GM20000 (cell line): ENCODE measurements around the gene GADD45GIP1.

Experiments used
- DNase-seq: peaks from one replicate; pipeline ENCODE4 v3.0.0; 2012; ENCODE audit warnings: low spot score
- TF ChIP-seq, protein P1 (sequence below): IDR thresholded peaks from 2 replicates; pipeline ENCODE4 v1.5.1; 2012; ENCODE audit warnings: mild to moderate bottlenecking, control low read depth; ENCODE audit errors: extremely low read depth, missing control alignments

The GADD45GIP1 gene

DNA sequence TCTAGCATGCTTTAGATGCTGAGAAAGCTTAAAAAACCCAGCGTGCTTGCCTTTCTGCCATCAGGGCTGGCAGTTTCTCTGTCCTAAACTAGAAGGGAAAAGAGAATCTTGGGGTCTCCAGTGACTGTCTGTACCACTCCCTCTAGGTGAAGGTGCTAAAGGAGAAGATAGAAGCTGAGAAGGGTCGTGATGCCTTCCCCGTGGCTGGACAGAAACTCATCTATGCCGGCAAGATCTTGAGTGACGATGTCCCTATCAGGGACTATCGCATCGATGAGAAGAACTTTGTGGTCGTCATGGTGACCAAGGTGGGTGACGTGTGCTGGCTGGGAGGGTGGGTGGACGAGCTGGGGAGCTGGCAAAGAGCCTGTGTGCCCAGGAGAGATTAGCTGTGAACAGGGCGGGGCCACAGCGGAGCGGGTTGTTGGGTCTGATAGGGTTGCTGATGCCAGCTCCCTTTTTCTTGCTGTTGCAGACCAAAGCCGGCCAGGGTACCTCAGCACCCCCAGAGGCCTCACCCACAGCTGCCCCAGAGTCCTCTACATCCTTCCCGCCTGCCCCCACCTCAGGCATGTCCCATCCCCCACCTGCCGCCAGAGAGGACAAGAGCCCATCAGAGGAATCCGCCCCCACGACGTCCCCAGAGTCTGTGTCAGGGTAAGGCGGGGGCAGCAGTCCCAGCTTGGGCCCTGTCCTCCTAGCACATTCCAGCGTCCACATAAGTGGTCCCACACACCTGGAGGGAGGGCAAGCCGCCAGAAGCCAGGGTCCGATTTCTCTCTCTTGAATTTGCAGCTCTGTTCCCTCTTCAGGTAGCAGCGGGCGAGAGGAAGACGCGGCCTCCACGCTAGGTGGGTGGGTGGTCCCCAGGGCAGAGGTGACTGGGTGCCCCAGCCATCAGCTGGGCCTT, 9.1 kb downstream of the GADD45GIP1 start:
- no peak for DNase-seq
- TF ChIP-seq, protein P1, sequence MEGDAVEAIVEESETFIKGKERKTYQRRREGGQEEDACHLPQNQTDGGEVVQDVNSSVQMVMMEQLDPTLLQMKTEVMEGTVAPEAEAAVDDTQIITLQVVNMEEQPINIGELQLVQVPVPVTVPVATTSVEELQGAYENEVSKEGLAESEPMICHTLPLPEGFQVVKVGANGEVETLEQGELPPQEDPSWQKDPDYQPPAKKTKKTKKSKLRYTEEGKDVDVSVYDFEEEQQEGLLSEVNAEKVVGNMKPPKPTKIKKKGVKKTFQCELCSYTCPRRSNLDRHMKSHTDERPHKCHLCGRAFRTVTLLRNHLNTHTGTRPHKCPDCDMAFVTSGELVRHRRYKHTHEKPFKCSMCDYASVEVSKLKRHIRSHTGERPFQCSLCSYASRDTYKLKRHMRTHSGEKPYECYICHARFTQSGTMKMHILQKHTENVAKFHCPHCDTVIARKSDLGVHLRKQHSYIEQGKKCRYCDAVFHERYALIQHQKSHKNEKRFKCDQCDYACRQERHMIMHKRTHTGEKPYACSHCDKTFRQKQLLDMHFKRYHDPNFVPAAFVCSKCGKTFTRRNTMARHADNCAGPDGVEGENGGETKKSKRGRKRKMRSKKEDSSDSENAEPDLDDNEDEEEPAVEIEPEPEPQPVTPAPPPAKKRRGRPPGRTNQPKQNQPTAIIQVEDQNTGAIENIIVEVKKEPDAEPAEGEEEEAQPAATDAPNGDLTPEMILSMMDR, result no peak

DNA sequence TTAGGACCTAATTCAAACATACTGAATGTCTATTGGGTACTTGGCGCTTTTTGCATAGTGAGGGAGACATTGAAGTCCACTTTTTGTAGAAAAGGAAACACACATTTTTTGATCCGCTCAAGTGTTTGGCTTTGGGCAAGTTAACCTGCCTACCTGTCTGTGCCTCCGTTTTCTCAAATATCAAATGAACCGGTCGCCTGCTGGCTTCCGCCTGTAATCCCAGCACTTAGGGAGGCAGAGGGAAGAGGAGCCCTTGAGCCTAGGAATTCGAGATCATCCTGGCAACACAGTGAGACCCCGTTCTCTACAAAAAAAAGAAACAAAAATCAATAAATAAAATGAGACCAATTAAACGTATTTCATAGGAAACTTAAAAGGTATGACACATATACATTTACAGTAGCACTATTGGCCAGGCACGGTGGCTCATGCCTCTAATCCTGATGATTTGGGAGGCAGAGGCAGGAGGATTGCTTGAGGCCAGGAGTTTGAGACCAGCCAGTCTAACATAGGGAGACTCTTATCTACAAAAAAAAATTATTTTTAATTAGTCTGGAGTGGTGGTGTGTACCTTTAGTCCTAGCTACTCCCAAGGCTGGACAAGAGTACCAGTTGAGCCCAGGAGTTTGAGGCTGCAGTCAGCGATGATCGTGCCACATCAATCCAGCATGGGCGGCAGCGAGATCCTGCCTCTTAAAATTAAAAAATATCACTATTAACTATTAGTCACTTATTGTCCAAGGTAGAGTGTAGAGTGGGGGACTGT, 10.1 kb downstream of the GADD45GIP1 start:
- DNase-seq, result no peak
- TF ChIP-seq, protein P1, result no peak

DNA sequence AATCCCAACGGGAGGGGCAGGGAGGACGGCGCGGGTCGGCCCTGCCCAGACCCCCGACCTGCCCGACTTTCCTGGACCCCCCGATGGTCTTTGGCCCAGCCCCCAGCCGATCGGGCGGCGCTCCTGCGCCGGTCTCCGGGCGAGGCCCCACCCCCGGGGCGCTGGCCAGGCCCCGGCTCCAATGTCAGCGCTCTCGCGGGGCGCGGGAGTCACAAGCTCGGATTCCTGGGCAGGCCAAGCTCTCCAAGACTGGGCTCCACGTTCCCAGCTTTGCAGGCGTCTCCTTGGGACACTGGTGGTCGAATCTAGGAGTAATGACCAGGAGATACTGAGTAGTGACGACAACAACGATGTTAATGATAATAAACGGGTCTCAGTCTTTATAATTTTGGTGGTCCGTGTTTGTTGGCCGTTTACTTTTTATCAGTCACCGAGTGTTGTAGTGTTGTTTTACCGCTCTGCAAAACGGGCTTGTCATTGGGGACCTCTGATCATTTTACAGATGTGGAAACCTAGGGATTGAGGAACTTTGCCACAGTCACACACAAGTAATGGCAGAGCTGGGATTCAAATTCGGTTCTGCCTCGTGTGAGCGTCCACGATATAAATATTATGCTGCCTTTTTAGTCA, 10.8 kb downstream of the GADD45GIP1 start:
- DNase-seq, result peak; percentile 71
- TF ChIP-seq, protein P1, result no peak

DNA sequence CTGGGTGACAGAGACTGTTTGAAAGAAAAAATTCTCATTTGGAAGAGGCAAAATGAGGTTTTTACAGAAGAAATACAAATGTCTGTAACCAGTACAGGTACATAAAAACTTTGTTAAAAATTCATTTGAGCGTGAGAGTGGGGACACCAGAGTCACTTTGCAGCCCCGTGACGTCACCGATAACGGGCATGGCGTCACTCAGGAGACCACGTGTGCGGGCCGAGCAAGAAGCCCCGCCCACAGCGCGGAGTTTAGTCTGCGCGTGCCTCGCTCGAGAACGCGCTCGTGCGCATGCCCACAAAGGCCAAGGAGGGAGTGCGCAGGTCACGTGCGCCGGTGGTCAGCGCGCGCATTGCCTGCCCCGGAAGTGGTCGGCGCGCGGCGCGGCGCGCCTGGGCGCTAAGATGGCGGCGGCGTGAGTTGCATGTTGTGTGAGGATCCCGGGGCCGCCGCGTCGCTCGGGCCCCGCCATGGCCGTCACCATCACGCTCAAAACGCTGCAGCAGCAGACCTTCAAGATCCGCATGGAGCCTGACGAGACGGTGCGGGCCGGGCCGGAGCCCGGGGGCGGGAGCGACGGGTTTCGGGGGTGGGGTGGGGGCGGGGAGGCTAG, 11.4 kb downstream of the GADD45GIP1 start, which contains the start of gene RAD23A:
TSS of gene RAD23A (plus strand) at position 384 of the 613 bp plus-strand sequence. CDS start at position 471, 87 bp downstream.
- TF ChIP-seq, protein P1, result no peak
- peak; percentile 95 for DNase-seq

DNA sequence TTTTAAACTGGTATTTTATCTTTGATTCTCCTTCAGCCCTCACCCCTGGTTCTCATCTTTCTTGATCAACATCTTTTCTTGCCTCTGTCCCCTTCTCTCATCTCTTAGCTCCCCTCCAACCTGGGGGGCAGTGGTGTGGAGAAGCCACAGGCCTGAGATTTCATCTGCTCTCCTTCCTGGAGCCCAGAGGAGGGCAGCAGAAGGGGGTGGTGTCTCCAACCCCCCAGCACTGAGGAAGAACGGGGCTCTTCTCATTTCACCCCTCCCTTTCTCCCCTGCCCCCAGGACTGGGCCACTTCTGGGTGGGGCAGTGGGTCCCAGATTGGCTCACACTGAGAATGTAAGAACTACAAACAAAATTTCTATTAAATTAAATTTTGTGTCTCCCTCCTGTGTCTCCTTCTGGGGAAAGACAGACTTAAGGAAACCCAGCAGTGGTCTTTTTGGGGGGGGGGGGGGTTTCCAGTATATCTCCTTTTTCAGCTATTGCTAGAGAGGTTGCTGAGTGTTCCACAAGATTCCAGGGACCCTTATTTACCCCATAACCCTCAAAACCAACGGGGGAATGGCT, 12.8 kb downstream of the GADD45GIP1 start:
- TF ChIP-seq, protein P1, result no peak
- DNase-seq, result no peak

DNA sequence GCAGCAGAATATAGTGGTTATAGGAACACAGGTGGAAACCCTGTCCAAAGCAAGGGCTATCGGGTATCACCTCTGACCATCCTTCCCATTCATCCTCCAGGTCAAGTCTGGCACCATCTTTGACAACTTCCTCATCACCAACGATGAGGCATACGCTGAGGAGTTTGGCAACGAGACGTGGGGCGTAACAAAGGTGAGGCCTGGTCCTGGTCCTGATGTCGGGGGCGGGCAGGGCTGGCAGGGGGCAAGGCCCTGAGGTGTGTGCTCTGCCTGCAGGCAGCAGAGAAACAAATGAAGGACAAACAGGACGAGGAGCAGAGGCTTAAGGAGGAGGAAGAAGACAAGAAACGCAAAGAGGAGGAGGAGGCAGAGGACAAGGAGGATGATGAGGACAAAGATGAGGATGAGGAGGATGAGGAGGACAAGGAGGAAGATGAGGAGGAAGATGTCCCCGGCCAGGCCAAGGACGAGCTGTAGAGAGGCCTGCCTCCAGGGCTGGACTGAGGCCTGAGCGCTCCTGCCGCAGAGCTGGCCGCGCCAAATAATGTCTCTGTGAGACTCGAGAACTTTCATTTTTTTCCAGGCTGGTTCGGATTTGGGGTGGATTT, 13.5 kb downstream of the GADD45GIP1 start:
- no peak for DNase-seq
- TF ChIP-seq, protein P1, result no peak
